Adipocyte (in vitro differentiated cells): ENCODE measurements around the gene KCNS1.
A peak's percentile ranks its signal among the peaks of the same experiment; 100 is the strongest.

Experiments used
- DNase-seq: peaks from one replicate; pipeline ENCODE4 v3.0.0-alpha.2; 2015; ENCODE audit warnings: low read depth
- H3K27me3 ChIP-seq: replicated peaks from 2 replicates; pipeline ENCODE4 v1.7.0; 2013; ENCODE audit warnings: mild to moderate bottlenecking, low read length, moderate library complexity; ENCODE audit not compliant: control insufficient read depth, insufficient read depth
- H3K36me3 ChIP-seq: 2 replicates; pipeline ENCODE4 v1.7.0; 2013; ENCODE audit warnings: low read length, mild to moderate bottlenecking, moderate library complexity; ENCODE audit not compliant: control insufficient read depth, insufficient read depth, severe bottlenecking
- H3K4me1 ChIP-seq: 2 replicates; pipeline ENCODE4 v1.7.0; 2013; ENCODE audit warnings: mild to moderate bottlenecking, low read length, moderate library complexity; ENCODE audit not compliant: control insufficient read depth, insufficient read depth
- H3K4me3 ChIP-seq: 2 replicates; pipeline ENCODE4 v1.7.0; 2013; ENCODE audit warnings: mild to moderate bottlenecking, low read length, moderate library complexity
- H3K9ac ChIP-seq: 2 replicates; pipeline ENCODE4 v1.7.0; 2013; ENCODE audit warnings: mild to moderate bottlenecking, low read length, moderate library complexity
- H3K9me3 ChIP-seq: 2 replicates; pipeline ENCODE4 v1.7.0; 2013; ENCODE audit warnings: mild to moderate bottlenecking, low read length, moderate library complexity; ENCODE audit not compliant: control insufficient read depth

Gene KCNS1

DNA sequence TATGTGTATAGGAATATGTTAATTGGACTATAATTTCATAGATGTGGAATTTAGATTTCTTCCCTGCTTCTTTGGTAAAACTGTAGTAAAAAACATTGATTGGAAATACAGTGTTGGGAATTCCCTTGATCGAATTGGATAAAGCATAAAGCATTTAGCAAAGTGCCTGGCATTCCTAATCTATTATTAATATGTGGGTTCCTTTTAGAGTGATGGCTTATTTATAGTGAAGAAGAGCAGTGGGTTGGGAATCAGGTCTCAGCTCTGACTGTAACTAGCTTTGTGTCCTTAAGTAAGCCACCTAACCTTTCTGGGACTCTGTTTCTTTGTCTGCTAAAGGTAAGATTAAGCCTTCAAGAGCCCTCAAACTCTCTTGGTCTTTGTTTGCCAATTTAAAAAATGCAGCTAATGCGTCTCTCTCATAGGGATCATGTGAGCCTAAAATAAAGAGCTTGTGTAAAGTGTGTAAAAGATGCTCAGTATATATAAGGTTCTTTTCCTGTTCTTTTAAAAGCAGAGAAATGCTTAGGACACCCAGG is 53.3 kb downstream of the KCNS1 start:
- no peak overlapping the region for H3K4me3 ChIP-seq
- no peak overlapping the region for H3K9ac ChIP-seq
- no peaks in the 10 kb centered on the region for H3K27me3 ChIP-seq
- H3K36me3 ChIP-seq: no peaks in the 10 kb centered on the region
- DNase-seq: no peak
- H3K4me1 ChIP-seq: peaks cover 9% of the 10 kb centered on the region
- no peaks in the 10 kb centered on the region for H3K9me3 ChIP-seq

DNA sequence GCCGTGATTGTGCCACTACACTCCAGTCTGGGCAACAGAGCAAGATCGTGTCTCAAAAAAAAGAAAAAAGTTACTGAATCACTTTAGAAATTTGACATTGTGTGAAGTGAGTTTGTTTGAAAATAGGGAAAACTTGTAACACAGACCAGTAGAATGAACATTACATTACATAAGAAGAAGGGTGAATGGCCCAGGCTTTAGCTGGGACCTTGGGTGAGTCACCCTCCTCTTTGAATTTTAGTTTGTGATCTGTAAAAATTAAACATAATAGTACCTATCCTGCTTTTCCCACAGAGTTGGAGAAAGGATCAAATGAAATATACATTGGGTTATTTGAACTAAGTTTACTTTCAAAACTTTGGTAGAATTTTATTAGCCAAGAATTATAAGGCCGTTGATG is 56.3 kb downstream of the KCNS1 start:
- no peak overlapping the region for H3K4me3 ChIP-seq
- DNase-seq: no peak
- H3K36me3 ChIP-seq: no peaks in the 10 kb centered on the region
- no peak overlapping the region for H3K9ac ChIP-seq
- H3K4me1 ChIP-seq: peaks cover 24% of the 10 kb centered on the region
- no peaks in the 10 kb centered on the region for H3K9me3 ChIP-seq
- no peaks in the 10 kb centered on the region for H3K27me3 ChIP-seq

DNA sequence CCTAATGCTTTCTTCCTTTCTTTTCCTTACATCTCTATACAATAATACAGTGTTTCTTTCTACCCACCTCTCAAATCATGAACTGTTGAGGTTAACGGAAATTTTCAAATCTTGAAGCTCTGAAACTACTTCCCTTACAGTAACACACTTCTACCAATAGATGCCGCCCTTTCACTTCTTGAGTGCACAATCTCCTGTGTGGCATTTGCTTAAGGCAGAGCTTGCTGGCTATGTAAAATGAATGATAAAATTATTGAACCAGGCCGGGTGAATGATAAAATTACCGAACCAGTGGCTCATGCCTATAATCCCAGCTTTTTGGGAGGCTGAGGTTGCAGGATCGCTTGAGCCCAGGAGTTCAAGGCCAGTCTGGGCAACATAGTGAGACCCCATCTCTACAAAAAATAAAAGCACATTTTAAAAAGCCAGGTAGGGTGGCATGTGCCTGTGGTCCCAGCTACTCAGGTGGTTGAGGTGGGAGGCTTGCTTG is 56.8 kb downstream of the KCNS1 start:
- Histone ChIP-seq H3K9me3 (no peaks in the 10 kb centered on the region), H3K27me3 (no peaks in the 10 kb centered on the region), H3K4me1 (peaks cover 28% of the 10 kb centered on the region), H3K4me3 (no peak overlapping the region), H3K9ac (peak overlapping the region; percentile 9), H3K36me3 (no peaks in the 10 kb centered on the region)
- peak; percentile 95 for DNase-seq

DNA sequence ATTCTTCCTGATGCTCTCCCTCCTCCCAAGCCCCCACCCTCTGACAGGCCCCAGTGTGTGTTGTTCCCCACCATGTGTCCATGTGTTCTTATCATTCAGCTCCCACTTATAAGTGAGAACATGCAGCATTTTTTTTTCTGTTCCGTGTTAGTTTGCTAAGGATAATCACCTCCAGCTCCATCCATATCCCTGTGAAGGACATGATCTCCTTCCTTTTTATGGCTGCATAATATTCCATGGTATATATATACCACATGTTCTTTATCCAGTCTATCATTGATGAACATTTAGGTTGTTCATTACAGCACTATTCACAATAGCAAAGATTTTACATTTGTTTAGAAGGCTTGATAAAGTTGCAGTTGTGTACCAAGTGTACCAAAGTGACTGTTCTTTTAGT is 57.9 kb downstream of the KCNS1 start:
- peaks cover 40% of the 10 kb centered on the region for H3K4me1 ChIP-seq
- H3K27me3 ChIP-seq: no peaks in the 10 kb centered on the region
- H3K4me3 ChIP-seq: no peak overlapping the region
- H3K9me3 ChIP-seq: no peaks in the 10 kb centered on the region
- H3K9ac ChIP-seq: no peak overlapping the region
- H3K36me3 ChIP-seq: no peaks in the 10 kb centered on the region
- no peak for DNase-seq
